Type B pancreatic cell (in vitro differentiated cells): ENCODE data around the gene TBCE. TPM values are rescaled to one million over a fixed set of nuclear protein-coding genes. Genes with fewer than 3 reads are reported as not detected.

Source experiments
- DNase-seq: peaks from one replicate; pipeline ENCODE4 v3.0.0; 2021; ENCODE audit warnings: mixed read lengths; ENCODE audit not compliant: unreplicated experiment; ENCODE audit errors: extremely low spot score
- H3K27ac Mint-ChIP-seq: 2 replicates; pipeline ENCODE4 v1.8.0; 2021; ENCODE audit warnings: mild to moderate bottlenecking, mixed read lengths
- H3K27me3 Mint-ChIP-seq: 2 replicates; pipeline ENCODE4 v1.8.0; 2021; ENCODE audit warnings: mixed read lengths
- H3K36me3 Mint-ChIP-seq: 2 replicates; pipeline ENCODE4 v1.8.0; 2021; ENCODE audit warnings: mixed read lengths
- H3K4me1 Mint-ChIP-seq: one replicate; pipeline ENCODE4 v1.8.0; 2021; ENCODE audit warnings: mixed read lengths; ENCODE audit not compliant: unreplicated experiment
- H3K4me3 Mint-ChIP-seq: 2 replicates; pipeline ENCODE4 v1.8.0; 2021; ENCODE audit warnings: mild to moderate bottlenecking, mixed read lengths
- H3K9me3 Mint-ChIP-seq: 2 replicates; pipeline ENCODE4 v1.8.0; 2021; ENCODE audit warnings: mixed read lengths
- total RNA-seq: library from RNA; stranded (reverse); gene quantifications from 2 replicates; pipeline ENCODE4 v1.2.1, GENCODE V29; 2021; ENCODE audit warnings: low replicate concordance
- TF ChIP-seq, protein P1 (sequence below): fragments of 200-600 bp; sonication (generic); conservative IDR thresholded peaks from 2 replicates; pipeline ENCODE4 v1.5.0; 2021; ENCODE audit warnings: antibody characterized with exemption, mild to moderate bottlenecking

Gene TBCE
- total RNA-seq, 1 donor from 2014 or later: 30.3 TPM

- H3K36me3 Mint-ChIP-seq: peaks cover 20% of the 10 kb centered on the region
- no peaks in the 10 kb centered on the region for H3K9me3 Mint-ChIP-seq
- H3K4me1 Mint-ChIP-seq: no peaks in the 10 kb centered on the region
- no peak overlapping the region for H3K4me3 Mint-ChIP-seq
- H3K27me3 Mint-ChIP-seq: no peaks in the 10 kb centered on the region
- H3K27ac Mint-ChIP-seq: no peak overlapping the region
- DNase-seq: no peak
- TF ChIP-seq, protein P1, sequence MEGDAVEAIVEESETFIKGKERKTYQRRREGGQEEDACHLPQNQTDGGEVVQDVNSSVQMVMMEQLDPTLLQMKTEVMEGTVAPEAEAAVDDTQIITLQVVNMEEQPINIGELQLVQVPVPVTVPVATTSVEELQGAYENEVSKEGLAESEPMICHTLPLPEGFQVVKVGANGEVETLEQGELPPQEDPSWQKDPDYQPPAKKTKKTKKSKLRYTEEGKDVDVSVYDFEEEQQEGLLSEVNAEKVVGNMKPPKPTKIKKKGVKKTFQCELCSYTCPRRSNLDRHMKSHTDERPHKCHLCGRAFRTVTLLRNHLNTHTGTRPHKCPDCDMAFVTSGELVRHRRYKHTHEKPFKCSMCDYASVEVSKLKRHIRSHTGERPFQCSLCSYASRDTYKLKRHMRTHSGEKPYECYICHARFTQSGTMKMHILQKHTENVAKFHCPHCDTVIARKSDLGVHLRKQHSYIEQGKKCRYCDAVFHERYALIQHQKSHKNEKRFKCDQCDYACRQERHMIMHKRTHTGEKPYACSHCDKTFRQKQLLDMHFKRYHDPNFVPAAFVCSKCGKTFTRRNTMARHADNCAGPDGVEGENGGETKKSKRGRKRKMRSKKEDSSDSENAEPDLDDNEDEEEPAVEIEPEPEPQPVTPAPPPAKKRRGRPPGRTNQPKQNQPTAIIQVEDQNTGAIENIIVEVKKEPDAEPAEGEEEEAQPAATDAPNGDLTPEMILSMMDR: no peak
Observed at GRCh38 chr1:235434001-235434400, 66.8 kb downstream of the TBCE start.

GRCh38 chr1:235441159-235441685, 74.0 kb downstream of the TBCE start:
- Mint-ChIP-seq H3K4me1 (no peaks in the 10 kb centered on the region), H3K27ac (no peak overlapping the region), H3K9me3 (no peaks in the 10 kb centered on the region), H3K27me3 (no peaks in the 10 kb centered on the region), H3K4me3 (no peak overlapping the region), H3K36me3 (peaks cover 22% of the 10 kb centered on the region)
- TF ChIP-seq, protein P1: no peak
- no peak for DNase-seq

GRCh38 chr1:235442788-235443429, 75.7 kb downstream of the TBCE start:
- no peak overlapping the region for H3K27ac Mint-ChIP-seq
- TF ChIP-seq, protein P1: no peak
- H3K4me3 Mint-ChIP-seq: no peak overlapping the region
- no peak for DNase-seq
- peaks cover 18% of the 10 kb centered on the region for H3K36me3 Mint-ChIP-seq
- no peaks in the 10 kb centered on the region for H3K4me1 Mint-ChIP-seq
- H3K9me3 Mint-ChIP-seq: no peaks in the 10 kb centered on the region
- H3K27me3 Mint-ChIP-seq: no peaks in the 10 kb centered on the region

DNA sequence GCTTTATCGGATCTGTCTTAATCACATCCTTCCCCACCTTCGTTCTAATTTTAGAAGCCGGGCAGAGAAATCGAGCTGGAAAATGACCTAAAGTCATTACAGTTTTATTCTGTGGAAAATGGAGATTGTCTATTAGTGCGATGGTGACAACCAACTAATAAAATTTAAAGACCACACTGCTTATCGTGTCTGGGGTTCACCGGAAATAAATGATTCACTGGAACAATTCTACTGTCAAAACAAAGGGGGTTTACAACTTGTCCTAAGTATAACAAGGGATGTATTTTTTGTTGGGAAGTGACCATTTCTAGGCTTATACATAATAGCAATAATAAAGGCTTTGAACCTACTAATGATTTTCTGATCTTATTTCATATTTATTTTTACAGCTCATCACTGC, 81.4 kb downstream of the TBCE start:
- TF ChIP-seq, protein P1: no peak
- H3K4me3 Mint-ChIP-seq: no peak overlapping the region
- no peaks in the 10 kb centered on the region for H3K4me1 Mint-ChIP-seq
- peaks cover 25% of the 10 kb centered on the region for H3K36me3 Mint-ChIP-seq
- H3K27me3 Mint-ChIP-seq: no peaks in the 10 kb centered on the region
- DNase-seq: no peak
- peak overlapping the region; percentile 56 for H3K27ac Mint-ChIP-seq
- no peaks in the 10 kb centered on the region for H3K9me3 Mint-ChIP-seq

DNA sequence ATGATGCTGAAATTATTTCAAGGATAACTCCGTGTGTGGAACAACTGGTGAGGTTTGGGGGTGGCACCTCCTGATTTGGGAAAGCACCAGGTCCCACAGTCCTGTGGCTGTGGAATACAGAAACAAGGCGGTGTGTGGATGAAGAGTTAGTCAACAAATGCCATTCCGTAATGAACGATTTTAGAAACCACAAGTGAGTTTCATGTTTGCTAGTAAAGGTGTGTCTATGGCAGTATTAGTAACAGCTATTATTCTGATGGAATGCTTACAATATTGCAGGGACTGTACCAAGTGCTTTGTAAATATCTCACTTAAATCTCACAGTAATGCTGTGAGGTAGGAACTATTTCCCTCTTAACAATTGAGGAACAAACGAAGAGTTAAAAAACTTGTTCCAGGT, 83.2 kb downstream of the TBCE start:
- no peak for DNase-seq
- Mint-ChIP-seq H3K36me3 (peaks cover 21% of the 10 kb centered on the region), H3K4me1 (no peaks in the 10 kb centered on the region), H3K27me3 (no peaks in the 10 kb centered on the region), H3K27ac (peak overlapping the region; percentile 68), H3K4me3 (no peak overlapping the region), H3K9me3 (no peaks in the 10 kb centered on the region)
- TF ChIP-seq, protein P1: no peak
